Activated T-helper 1 cell treated with anti-CD3 and anti-CD28 coated beads, Interleukin-12 subunit alpha, Interleukin-12 subunit beta, Interleukin-2, Interleukin-4 antibody, amounts not matched to agents 30 ng/mL and 10 ng/mL and 1 ng/mL, durations not matched to agents 14 hours and 24 hours and 36 hours (primary cell): ENCODE results near the gene VAC14. TPM values are rescaled to one million over a fixed set of nuclear protein-coding genes. Genes with fewer than 3 reads are reported as not detected.

Experiments
- DNase-seq: peaks from one replicate; pipeline ENCODE4 v3.0.0; 2021; ENCODE audit warnings: low spot score
- H3K27ac Mint-ChIP-seq: one replicate; pipeline ENCODE4 v1.8.0; 2021; ENCODE audit warnings: mild to moderate bottlenecking, mixed read lengths
- H3K27me3 Mint-ChIP-seq: one replicate; pipeline ENCODE4 v1.8.0; 2022; ENCODE audit warnings: mild to moderate bottlenecking, moderate library complexity, mixed read lengths; ENCODE audit not compliant: insufficient read depth
- H3K36me3 Mint-ChIP-seq: one replicate; pipeline ENCODE4 v1.8.0; 2021; ENCODE audit warnings: low read depth, mixed read lengths
- H3K4me1 Mint-ChIP-seq: one replicate; pipeline ENCODE4 v1.8.0; 2021; ENCODE audit warnings: low read depth, mixed read lengths
- H3K4me3 Mint-ChIP-seq: one replicate; pipeline ENCODE4 v1.8.0; 2021; ENCODE audit warnings: mild to moderate bottlenecking, moderate library complexity, mixed read lengths
- H3K9me3 Mint-ChIP-seq: one replicate; pipeline ENCODE4 v1.8.0; 2021; ENCODE audit warnings: mixed read lengths
- intact Hi-C: fragments of 100-400 bp; cut with micrococcal nuclease; formaldehyde crosslinking; loops from one replicate; pipeline ENCODE4 v1.15.1; 2024
- total RNA-seq: library from RNA; stranded (reverse); gene quantifications from 2 replicates; pipeline ENCODE4 v1.2.3, GENCODE V29; 2022

The VAC14 gene
- total RNA-seq, 1 donor from 2014 or later, result 37.5 TPM

- DNase-seq, result no peak
- H3K27ac Mint-ChIP-seq, result peak overlapping the region; percentile 65
These were observed 80.3 kb downstream of the VAC14 start for GRCh38 chr16:70720425-70721201.

GRCh38 chr16:70717065-70717464 lies 83.9 kb downstream of the VAC14 start:
- H3K9me3 Mint-ChIP-seq, result no peaks in the 10 kb centered on the region
- H3K36me3 Mint-ChIP-seq, result peaks cover 4% of the 10 kb centered on the region
- H3K4me3 Mint-ChIP-seq, result no peak overlapping the region
- no peak for DNase-seq
- intact Hi-C loops, result no loop called here
- no peaks in the 10 kb centered on the region for H3K27me3 Mint-ChIP-seq
- peaks cover 11% of the 10 kb centered on the region for H3K4me1 Mint-ChIP-seq
- H3K27ac Mint-ChIP-seq, result no peak overlapping the region

More at GRCh38 chr16:70720425-70721201, 80.3 kb downstream of the VAC14 start:
- Mint-ChIP-seq H3K4me1 (peaks cover 11% of the 10 kb centered on the region), H3K9me3 (no peaks in the 10 kb centered on the region), H3K36me3 (peaks cover 6% of the 10 kb centered on the region), H3K27me3 (no peaks in the 10 kb centered on the region), H3K4me3 (no peak overlapping the region)
- intact Hi-C loops, result no loop called here

- intact Hi-C loops, result no loop called here
These were observed 85.0 kb downstream of the VAC14 start for GRCh38 chr16:70715860-70716357.

GRCh38 chr16:70715055-70715858 lies 85.7 kb downstream of the VAC14 start:
- no peak overlapping the region for H3K27ac Mint-ChIP-seq
- H3K4me1 Mint-ChIP-seq, result peaks cover under 1% of the 10 kb centered on the region
- no peak overlapping the region for H3K4me3 Mint-ChIP-seq
- intact Hi-C loops, result no loop called here
- H3K9me3 Mint-ChIP-seq, result no peaks in the 10 kb centered on the region
- peaks cover 2% of the 10 kb centered on the region for H3K36me3 Mint-ChIP-seq
- H3K27me3 Mint-ChIP-seq, result no peaks in the 10 kb centered on the region
- DNase-seq, result no peak

More at GRCh38 chr16:70715860-70716357, 85.0 kb downstream of the VAC14 start:
- Mint-ChIP-seq H3K4me3 (no peak overlapping the region), H3K36me3 (peaks cover 4% of the 10 kb centered on the region), H3K27ac (no peak overlapping the region), H3K9me3 (no peaks in the 10 kb centered on the region), H3K27me3 (no peaks in the 10 kb centered on the region), H3K4me1 (peaks cover 7% of the 10 kb centered on the region)
- no peak for DNase-seq

- no peaks in the 10 kb centered on the region for H3K36me3 Mint-ChIP-seq
These were observed 86.3 kb downstream of the VAC14 start for GRCh38 chr16:70714581-70715054.

GRCh38 chr16:70713824-70714223 lies 87.1 kb downstream of the VAC14 start:
- H3K9me3 Mint-ChIP-seq, result no peaks in the 10 kb centered on the region
- no peaks in the 10 kb centered on the region for H3K4me1 Mint-ChIP-seq
- intact Hi-C loops, result no loop called here
- DNase-seq, result no peak
- H3K27ac Mint-ChIP-seq, result no peak overlapping the region
- no peak overlapping the region for H3K4me3 Mint-ChIP-seq
- H3K27me3 Mint-ChIP-seq, result no peaks in the 10 kb centered on the region
- H3K36me3 Mint-ChIP-seq, result no peaks in the 10 kb centered on the region

More at GRCh38 chr16:70714581-70715054, 86.3 kb downstream of the VAC14 start:
- Mint-ChIP-seq H3K27ac (no peak overlapping the region), H3K27me3 (no peaks in the 10 kb centered on the region), H3K4me1 (no peaks in the 10 kb centered on the region), H3K4me3 (no peak overlapping the region), H3K9me3 (no peaks in the 10 kb centered on the region)
- intact Hi-C loops, result no loop called here
- DNase-seq, result no peak

GRCh38 chr16:70713342-70713741 lies 87.6 kb downstream of the VAC14 start:
- no peaks in the 10 kb centered on the region for H3K27me3 Mint-ChIP-seq
- H3K36me3 Mint-ChIP-seq, result no peaks in the 10 kb centered on the region
- no peak overlapping the region for H3K4me3 Mint-ChIP-seq
- no peak for DNase-seq
- intact Hi-C loops, result no loop called here
- no peaks in the 10 kb centered on the region for H3K9me3 Mint-ChIP-seq
- H3K27ac Mint-ChIP-seq, result no peak overlapping the region
- no peaks in the 10 kb centered on the region for H3K4me1 Mint-ChIP-seq

GRCh38 chr16:70712942-70713341 lies 88.0 kb downstream of the VAC14 start:
- Mint-ChIP-seq H3K27me3 (no peaks in the 10 kb centered on the region), H3K4me3 (no peak overlapping the region), H3K27ac (no peak overlapping the region), H3K4me1 (no peaks in the 10 kb centered on the region), H3K36me3 (no peaks in the 10 kb centered on the region), H3K9me3 (no peaks in the 10 kb centered on the region)
- no peak for DNase-seq
- intact Hi-C loops, result no loop called here

- H3K36me3 Mint-ChIP-seq, result no peaks in the 10 kb centered on the region
- no peaks in the 10 kb centered on the region for H3K4me1 Mint-ChIP-seq
- no peaks in the 10 kb centered on the region for H3K27me3 Mint-ChIP-seq
- no peaks in the 10 kb centered on the region for H3K9me3 Mint-ChIP-seq
- no peak for DNase-seq
- H3K4me3 Mint-ChIP-seq, result no peak overlapping the region
- no peak overlapping the region for H3K27ac Mint-ChIP-seq
- intact Hi-C loops, result no loop called here
These were observed 88.6 kb downstream of the VAC14 start for GRCh38 chr16:70712359-70712758.

GRCh38 chr16:70711211-70712031 lies 89.5 kb downstream of the VAC14 start:
- Mint-ChIP-seq H3K4me3 (no peak overlapping the region), H3K27me3 (no peaks in the 10 kb centered on the region), H3K36me3 (no peaks in the 10 kb centered on the region), H3K27ac (no peak overlapping the region), H3K9me3 (no peaks in the 10 kb centered on the region), H3K4me1 (no peaks in the 10 kb centered on the region)
- intact Hi-C loops, result no loop called here
- DNase-seq, result no peak

- H3K36me3 Mint-ChIP-seq, result no peaks in the 10 kb centered on the region
- no peak overlapping the region for H3K4me3 Mint-ChIP-seq
- no peak overlapping the region for H3K27ac Mint-ChIP-seq
- no peaks in the 10 kb centered on the region for H3K4me1 Mint-ChIP-seq
- H3K9me3 Mint-ChIP-seq, result no peaks in the 10 kb centered on the region
- DNase-seq, result no peak
- intact Hi-C loops, result no loop called here
- no peaks in the 10 kb centered on the region for H3K27me3 Mint-ChIP-seq
These were observed 90.3 kb downstream of the VAC14 start for GRCh38 chr16:70710422-70711210.

GRCh38 chr16:70709942-70710341 lies 91.0 kb downstream of the VAC14 start:
- Mint-ChIP-seq H3K27ac (no peak overlapping the region), H3K4me1 (no peaks in the 10 kb centered on the region), H3K36me3 (no peaks in the 10 kb centered on the region), H3K27me3 (no peaks in the 10 kb centered on the region), H3K9me3 (no peaks in the 10 kb centered on the region), H3K4me3 (no peak overlapping the region)
- intact Hi-C loops, result no loop called here
- no peak for DNase-seq
